ENCODE results near the gene GYPC. TPM values are rescaled to one million over a fixed set of nuclear protein-coding genes. Genes with fewer than 3 reads are reported as not detected.

Gene GYPC
- total RNA-seq, 1 experiment from 2014 or later: 0.75 TPM

- CTCF ChIA-PET: no interaction called here
- no peaks in the 10 kb centered on the region for H3K27me3 ChIP-seq (replicated peaks; ENCODE audit: insufficient read depth, low read depth, low read length, poor library complexity)
- H3K36me3 ChIP-seq (ENCODE audit: insufficient read depth, low read length, poor library complexity, severe bottlenecking): no peaks in the 10 kb centered on the region
- no peaks in the 10 kb centered on the region for H3K4me1 ChIP-seq (ENCODE audit: insufficient read depth, low read length, poor library complexity, severe bottlenecking)
- no peak for DNase-seq (ENCODE audit: low spot score)
- no peak for TF ChIP-seq EZH2 (IDR thresholded peaks at IDR 0.05; ENCODE audit: borderline replicate concordance, low read depth, low read length, poor library complexity, severe bottlenecking)
- TF ChIP-seq, protein P1, sequence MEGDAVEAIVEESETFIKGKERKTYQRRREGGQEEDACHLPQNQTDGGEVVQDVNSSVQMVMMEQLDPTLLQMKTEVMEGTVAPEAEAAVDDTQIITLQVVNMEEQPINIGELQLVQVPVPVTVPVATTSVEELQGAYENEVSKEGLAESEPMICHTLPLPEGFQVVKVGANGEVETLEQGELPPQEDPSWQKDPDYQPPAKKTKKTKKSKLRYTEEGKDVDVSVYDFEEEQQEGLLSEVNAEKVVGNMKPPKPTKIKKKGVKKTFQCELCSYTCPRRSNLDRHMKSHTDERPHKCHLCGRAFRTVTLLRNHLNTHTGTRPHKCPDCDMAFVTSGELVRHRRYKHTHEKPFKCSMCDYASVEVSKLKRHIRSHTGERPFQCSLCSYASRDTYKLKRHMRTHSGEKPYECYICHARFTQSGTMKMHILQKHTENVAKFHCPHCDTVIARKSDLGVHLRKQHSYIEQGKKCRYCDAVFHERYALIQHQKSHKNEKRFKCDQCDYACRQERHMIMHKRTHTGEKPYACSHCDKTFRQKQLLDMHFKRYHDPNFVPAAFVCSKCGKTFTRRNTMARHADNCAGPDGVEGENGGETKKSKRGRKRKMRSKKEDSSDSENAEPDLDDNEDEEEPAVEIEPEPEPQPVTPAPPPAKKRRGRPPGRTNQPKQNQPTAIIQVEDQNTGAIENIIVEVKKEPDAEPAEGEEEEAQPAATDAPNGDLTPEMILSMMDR (conservative IDR thresholded peaks at IDR 0.05; ENCODE audit: low read depth, low read length): no peak
- intact Hi-C loops (cut with micrococcal nuclease; ENCODE audit: unreplicated experiment): no loop called here
- peaks cover 10% of the 10 kb centered on the region for H3K9me3 ChIP-seq (ENCODE audit: low read depth, low read length, poor library complexity, severe bottlenecking)
- BruUV-seq (replicated peaks): no TSS peak
- H3K27ac ChIP-seq (ENCODE audit: low read depth, low read length, poor library complexity, severe bottlenecking): no peak overlapping the region
- POLR2A ChIA-PET (ENCODE audit: low non-redundant PET): no interaction called here
- no peak overlapping the region for H3K4me3 ChIP-seq (ENCODE audit: low read depth, low read length, poor library complexity, severe bottlenecking)
Measured at GRCh38 chr2:126678269-126679065, 22.5 kb downstream of the GYPC start.

DNA sequence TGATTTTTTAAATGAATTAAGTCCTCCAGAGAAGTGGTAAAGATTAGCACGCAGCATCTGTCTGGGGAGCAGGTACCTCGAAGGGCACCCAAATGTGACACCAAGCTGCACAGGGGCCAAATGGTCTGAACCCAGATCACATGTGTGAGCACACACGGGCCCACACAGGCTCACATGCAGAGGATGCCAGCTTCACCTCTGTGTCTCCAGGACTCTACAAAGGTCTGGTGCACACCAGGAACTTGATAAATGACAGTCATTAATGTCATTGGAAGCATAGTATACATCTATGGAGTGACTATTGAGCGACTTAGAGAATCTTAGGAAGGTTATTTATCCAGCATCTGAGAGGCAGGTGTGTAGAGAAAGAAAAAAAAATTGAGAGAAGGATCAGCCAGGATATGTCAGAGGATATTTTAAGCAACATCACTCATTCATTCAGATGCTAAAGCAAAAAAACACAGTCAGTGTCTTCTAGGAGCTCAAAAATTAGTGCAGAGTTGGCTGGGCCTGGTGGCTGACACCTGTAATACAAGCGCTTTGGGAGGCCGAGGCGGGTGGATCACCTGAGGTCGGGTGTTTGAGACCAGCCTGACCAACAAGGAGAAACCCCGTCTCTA, 23.2 kb downstream of the GYPC start:
- no peaks in the 10 kb centered on the region for H3K27me3 ChIP-seq (replicated peaks; ENCODE audit: insufficient read depth, low read depth, low read length, poor library complexity)
- TF ChIP-seq, protein P1 (conservative IDR thresholded peaks at IDR 0.05; ENCODE audit: low read depth, low read length): no peak
- no peak for TF ChIP-seq EZH2 (IDR thresholded peaks at IDR 0.05; ENCODE audit: borderline replicate concordance, low read depth, low read length, poor library complexity, severe bottlenecking)
- no peaks in the 10 kb centered on the region for H3K36me3 ChIP-seq (ENCODE audit: insufficient read depth, low read length, poor library complexity, severe bottlenecking)
- BruUV-seq (replicated peaks): no TSS peak
- ChIA-PET CTCF (no interaction called here), POLR2A (ENCODE audit: low non-redundant PET) (no interaction called here)
- H3K4me1 ChIP-seq (ENCODE audit: insufficient read depth, low read length, poor library complexity, severe bottlenecking): no peaks in the 10 kb centered on the region
- no peak for DNase-seq (ENCODE audit: low spot score)
- H3K4me3 ChIP-seq (ENCODE audit: low read depth, low read length, poor library complexity, severe bottlenecking): no peak overlapping the region
- H3K27ac ChIP-seq (ENCODE audit: low read depth, low read length, poor library complexity, severe bottlenecking): no peak overlapping the region
- intact Hi-C loops (cut with micrococcal nuclease; ENCODE audit: unreplicated experiment): no loop called here
- H3K9me3 ChIP-seq (ENCODE audit: low read depth, low read length, poor library complexity, severe bottlenecking): peaks cover 10% of the 10 kb centered on the region

DNA sequence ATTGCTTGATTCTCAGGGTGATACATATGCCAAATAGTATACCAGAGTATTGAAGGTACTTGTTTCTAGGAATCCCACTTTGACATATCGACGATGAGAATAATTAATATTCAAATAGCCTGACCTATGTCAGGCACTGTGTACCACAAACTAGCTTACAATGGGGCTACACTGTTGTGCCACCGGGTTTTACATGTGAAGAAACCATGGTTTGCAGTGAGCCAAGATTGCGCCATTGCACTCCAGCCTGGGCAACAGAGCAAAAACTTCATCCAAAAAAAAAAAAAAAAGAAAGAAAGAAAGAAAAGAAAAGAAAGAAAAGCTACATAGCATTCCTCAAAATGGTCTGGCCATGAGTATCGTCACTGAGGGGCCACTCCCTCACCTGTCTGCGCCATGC, 25.5 kb downstream of the GYPC start:
- no peak for DNase-seq (ENCODE audit: low spot score)
- H3K4me1 ChIP-seq (ENCODE audit: insufficient read depth, low read length, poor library complexity, severe bottlenecking): no peaks in the 10 kb centered on the region
- H3K9me3 ChIP-seq (ENCODE audit: low read depth, low read length, poor library complexity, severe bottlenecking): no peaks in the 10 kb centered on the region
- CTCF ChIA-PET: no interaction called here
- no peak overlapping the region for H3K4me3 ChIP-seq (ENCODE audit: low read depth, low read length, poor library complexity, severe bottlenecking)
- intact Hi-C loops (cut with micrococcal nuclease; ENCODE audit: unreplicated experiment): no loop called here
- H3K27ac ChIP-seq (ENCODE audit: low read depth, low read length, poor library complexity, severe bottlenecking): no peak overlapping the region
- no peaks in the 10 kb centered on the region for H3K36me3 ChIP-seq (ENCODE audit: insufficient read depth, low read length, poor library complexity, severe bottlenecking)
- POLR2A ChIA-PET (ENCODE audit: low non-redundant PET): no interaction called here
- BruUV-seq (replicated peaks): no TSS peak
- TF ChIP-seq, protein P1 (conservative IDR thresholded peaks at IDR 0.05; ENCODE audit: low read depth, low read length): no peak
- no peak for TF ChIP-seq EZH2 (IDR thresholded peaks at IDR 0.05; ENCODE audit: borderline replicate concordance, low read depth, low read length, poor library complexity, severe bottlenecking)
- no peaks in the 10 kb centered on the region for H3K27me3 ChIP-seq (replicated peaks; ENCODE audit: insufficient read depth, low read depth, low read length, poor library complexity)

Measured in A673 (cell line).